AG09309 (cell line): ENCODE measurements around the gene ARFRP1.

Experiments used
- DNase-seq: peaks from one replicate; pipeline ENCODE4 v3.0.0-alpha.2; 2010; ENCODE audit warnings: low read depth
- H3K4me3 ChIP-seq: 2 replicates; pipeline ENCODE4 v1.5.1; 2011; ENCODE audit warnings: mild to moderate bottlenecking, low read depth, low read length, moderate library complexity; ENCODE audit not compliant: control insufficient read depth
- TF ChIP-seq, protein P1 (sequence below): IDR thresholded peaks from 2 replicates; pipeline ENCODE4 v1.5.1; 2011; ENCODE audit warnings: mild to moderate bottlenecking, low read depth, low read length, inconsistent platforms; ENCODE audit not compliant: insufficient read depth, control insufficient read depth; ENCODE audit errors: missing control alignments

Gene ARFRP1

GRCh38 chr20:63738687-63739129 is 30.9 kb upstream of the ARFRP1 start:
- H3K4me3 ChIP-seq = no peak overlapping the region
- TF ChIP-seq, protein P1, sequence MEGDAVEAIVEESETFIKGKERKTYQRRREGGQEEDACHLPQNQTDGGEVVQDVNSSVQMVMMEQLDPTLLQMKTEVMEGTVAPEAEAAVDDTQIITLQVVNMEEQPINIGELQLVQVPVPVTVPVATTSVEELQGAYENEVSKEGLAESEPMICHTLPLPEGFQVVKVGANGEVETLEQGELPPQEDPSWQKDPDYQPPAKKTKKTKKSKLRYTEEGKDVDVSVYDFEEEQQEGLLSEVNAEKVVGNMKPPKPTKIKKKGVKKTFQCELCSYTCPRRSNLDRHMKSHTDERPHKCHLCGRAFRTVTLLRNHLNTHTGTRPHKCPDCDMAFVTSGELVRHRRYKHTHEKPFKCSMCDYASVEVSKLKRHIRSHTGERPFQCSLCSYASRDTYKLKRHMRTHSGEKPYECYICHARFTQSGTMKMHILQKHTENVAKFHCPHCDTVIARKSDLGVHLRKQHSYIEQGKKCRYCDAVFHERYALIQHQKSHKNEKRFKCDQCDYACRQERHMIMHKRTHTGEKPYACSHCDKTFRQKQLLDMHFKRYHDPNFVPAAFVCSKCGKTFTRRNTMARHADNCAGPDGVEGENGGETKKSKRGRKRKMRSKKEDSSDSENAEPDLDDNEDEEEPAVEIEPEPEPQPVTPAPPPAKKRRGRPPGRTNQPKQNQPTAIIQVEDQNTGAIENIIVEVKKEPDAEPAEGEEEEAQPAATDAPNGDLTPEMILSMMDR = no peak
- DNase-seq = no peak

- no peak for DNase-seq
Measured at GRCh38 chr20:63737945-63738686, 30.3 kb upstream of the ARFRP1 start.

DNA sequence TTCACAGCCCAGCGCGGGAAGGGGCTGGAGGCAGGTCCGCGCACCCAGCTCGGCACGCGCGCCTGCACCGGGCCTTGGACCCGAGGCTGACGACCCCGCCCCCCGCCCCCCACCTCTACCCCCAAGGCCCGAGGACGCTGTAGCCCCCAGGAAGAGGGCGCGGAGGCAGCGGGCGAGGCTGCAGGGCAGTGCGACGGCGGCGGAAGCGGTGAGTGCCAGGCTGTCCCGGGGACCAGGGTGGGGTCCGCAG is 29.8 kb upstream of the ARFRP1 start:
- no peak overlapping the region for H3K4me3 ChIP-seq
- TF ChIP-seq, protein P1 = no peak
- no peak for DNase-seq

More at GRCh38 chr20:63737945-63738686, 30.3 kb upstream of the ARFRP1 start:
- TF ChIP-seq, protein P1 = no peak
- no peak overlapping the region for H3K4me3 ChIP-seq

DNA sequence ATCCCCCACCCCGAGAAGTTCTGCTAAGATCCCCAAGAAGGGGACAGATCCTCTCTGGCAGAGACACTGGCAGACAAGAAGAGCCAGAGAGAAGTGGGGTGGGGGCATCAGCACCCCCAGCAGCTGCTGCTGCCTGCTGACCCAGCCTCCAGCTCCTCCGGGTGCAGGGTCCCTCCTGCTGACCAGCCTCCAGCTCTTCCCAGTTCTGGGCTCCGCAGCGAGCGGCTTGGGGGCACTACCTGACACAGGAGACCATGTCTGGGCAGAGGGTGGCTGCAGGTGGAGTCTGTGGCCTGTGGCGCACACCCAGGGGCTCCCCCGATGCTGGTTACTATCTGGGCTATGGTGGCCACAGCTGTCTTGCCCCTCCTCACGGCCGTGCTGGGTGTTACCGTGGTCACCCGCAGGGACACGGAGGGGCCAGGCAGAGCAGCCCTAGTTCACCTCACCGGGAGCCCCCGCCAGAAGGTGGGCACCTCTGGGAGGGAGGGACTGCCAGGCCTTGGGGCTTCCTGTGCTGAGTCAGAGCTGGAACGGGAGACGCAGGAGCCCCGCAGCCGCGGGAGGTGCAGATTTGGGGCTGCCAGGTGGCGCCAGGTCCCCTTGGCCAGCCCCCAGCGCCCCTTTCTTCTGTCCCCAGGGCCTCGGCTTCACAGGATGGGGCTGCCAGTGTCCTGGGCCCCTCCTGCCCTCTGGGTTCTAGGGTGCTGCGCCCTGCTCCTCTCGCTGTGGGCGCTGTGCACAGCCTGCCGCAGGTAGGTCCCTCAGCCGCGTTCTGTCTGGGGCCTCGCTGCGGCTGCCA is 29.3 kb upstream of the ARFRP1 start:
- no peak overlapping the region for H3K4me3 ChIP-seq
- DNase-seq = no peak
- TF ChIP-seq, protein P1 = no peak

DNA sequence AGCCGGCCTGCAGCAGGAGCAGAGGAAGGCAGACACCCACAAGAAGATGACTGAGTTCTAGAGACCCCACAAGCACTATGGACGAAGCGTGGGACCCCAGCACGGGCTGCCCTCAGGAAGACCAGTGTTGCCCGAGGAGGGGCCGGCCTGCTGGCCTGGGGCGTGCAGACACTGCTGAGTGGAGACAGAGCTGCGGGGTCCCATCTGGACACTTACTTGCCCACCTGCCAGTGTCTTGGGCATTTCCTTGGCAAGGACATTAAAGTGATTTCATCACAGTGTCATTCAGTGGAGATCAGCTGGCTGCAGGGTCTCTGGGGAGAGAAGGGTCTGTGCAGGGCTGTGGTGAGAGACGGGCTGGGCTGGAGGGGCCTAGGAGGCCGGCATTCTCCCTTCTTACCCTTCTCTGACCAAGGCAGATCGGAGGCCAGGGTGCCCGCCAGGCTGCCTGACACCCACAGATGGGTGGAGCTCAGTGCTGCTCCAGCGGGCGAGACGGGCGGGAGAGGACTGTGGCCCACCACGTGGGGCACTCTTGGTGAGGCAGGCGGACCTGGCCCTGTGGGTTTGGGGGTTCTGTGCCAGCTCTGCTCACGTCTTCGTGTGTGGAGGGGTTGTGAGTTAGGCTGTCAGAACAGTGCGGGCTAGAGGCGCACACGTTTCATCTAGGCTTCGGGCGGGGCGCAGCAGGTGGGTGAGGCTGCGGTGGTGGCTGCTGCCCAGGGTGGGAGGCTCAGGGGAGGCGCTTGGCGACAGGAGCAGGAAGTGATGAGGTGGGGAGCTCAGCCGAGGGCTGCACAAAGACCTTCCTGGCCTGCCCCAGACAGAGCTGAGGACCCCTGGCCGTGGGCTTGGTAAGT is 28.3 kb upstream of the ARFRP1 start, which contains the start of gene LIME1:
Gene LIME1 (plus strand): TSS at position 806 of the 860 bp plus-strand sequence. CDS start 886 bp downstream, outside the sequence.
- no peak for DNase-seq
- TF ChIP-seq, protein P1 = no peak
- no peak within 1 kb of the TSS for H3K4me3 ChIP-seq
